Erythroblast (primary cell): ENCODE measurements around the gene KLK5.

Experiments
- GATA1 ChIP-seq: IDR thresholded peaks from 2 replicates; pipeline ENCODE4 v1.6.1; 2011; ENCODE audit warnings: low read depth, mild to moderate bottlenecking, control low read depth, low read length, moderate library complexity
- POLR2A ChIP-seq: IDR thresholded peaks from 2 replicates; pipeline ENCODE4 v1.6.1; 2011; ENCODE audit warnings: mild to moderate bottlenecking, low read length

DNA sequence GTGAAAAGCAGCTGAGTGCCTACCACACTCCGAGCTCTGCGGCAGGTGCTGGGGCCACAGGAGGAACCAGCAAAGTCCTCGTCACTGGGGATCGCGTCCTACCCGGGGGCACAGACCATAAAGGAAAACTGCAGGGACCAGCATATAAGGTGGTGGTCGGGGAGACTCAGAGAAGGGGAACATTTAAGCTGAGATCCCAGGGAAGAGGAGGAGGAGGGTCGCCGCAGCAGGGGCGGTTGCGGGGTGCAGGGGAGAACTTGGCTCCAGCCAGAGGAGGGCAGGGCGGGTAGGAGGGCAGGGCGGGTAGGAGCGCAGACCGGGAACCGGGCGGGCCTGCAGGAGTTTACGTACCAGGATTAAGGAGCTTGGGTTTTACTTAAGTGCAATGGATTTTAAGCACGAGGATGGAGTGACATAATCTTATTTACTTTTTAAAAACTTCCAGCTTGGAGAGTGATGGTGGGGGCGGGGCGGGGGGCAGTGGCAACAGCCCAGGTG lies 40.7 kb downstream of the KLK5 start:
- TF ChIP-seq POLR2A (no peak), GATA1 (no peak)
